Astrocyte (in vitro differentiated cells and primary cell): Measurements from ENCODE around the gene HS6ST2.

Source experiments
- EZH2 ChIP-seq: IDR thresholded peaks from 2 replicates; pipeline ENCODE4 v1.6.1; 2012; ENCODE audit warnings: mild to moderate bottlenecking, low read length, inconsistent platforms; ENCODE audit not compliant: insufficient read depth
- TF ChIP-seq, protein P1 (sequence below): IDR thresholded peaks from 2 replicates; pipeline ENCODE4 v1.5.1; 2011; ENCODE audit warnings: low read depth, mild to moderate bottlenecking, inconsistent platforms, low read length, moderate library complexity; ENCODE audit not compliant: insufficient read depth

DNA sequence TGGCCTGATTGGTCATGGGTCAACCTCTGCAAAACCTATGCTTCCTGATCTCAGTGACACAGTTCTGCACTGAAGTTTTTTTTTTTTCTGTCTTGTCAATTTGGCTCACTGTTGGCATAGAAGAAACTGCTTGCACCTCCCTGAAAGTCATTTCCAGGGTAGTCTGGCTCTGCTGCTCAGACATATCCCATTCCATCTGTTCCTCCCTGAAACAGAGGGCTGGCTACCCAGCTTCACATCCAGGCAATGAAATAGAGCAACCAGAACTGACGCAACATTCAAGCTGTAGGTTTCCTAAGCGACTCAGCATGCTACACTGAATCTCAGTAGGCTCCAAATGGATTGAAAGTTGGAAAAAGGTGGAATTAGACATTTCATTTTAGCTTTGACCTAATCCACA lies 292.8 kb downstream of the HS6ST2 start:
- TF ChIP-seq, protein P1, sequence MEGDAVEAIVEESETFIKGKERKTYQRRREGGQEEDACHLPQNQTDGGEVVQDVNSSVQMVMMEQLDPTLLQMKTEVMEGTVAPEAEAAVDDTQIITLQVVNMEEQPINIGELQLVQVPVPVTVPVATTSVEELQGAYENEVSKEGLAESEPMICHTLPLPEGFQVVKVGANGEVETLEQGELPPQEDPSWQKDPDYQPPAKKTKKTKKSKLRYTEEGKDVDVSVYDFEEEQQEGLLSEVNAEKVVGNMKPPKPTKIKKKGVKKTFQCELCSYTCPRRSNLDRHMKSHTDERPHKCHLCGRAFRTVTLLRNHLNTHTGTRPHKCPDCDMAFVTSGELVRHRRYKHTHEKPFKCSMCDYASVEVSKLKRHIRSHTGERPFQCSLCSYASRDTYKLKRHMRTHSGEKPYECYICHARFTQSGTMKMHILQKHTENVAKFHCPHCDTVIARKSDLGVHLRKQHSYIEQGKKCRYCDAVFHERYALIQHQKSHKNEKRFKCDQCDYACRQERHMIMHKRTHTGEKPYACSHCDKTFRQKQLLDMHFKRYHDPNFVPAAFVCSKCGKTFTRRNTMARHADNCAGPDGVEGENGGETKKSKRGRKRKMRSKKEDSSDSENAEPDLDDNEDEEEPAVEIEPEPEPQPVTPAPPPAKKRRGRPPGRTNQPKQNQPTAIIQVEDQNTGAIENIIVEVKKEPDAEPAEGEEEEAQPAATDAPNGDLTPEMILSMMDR: no peak
- no peak for TF ChIP-seq EZH2
